HL-60 (cell line): Measurements from ENCODE around the gene LMTK2.

ENCODE experiments used
- DNase-seq, 2 experiments: peaks; one replicate each; pipeline ENCODE4 v3.0.0-alpha.2; 2010 to 2020; ENCODE audit warnings: low read depth in 1 of 2, low spot score in 1 of 2
- H3K27ac ChIP-seq: fragments of 250-450 bp; sonication (Bioruptor Pico); replicated peaks from 2 replicates; pipeline ENCODE4 v1.5.1; 2020; ENCODE audit warnings: mild to moderate bottlenecking, moderate library complexity
- H3K27me3 ChIP-seq: fragments of 250-450 bp; sonication (Bioruptor Pico); 2 replicates; pipeline ENCODE4 v1.5.1; 2021; ENCODE audit warnings: mild to moderate bottlenecking, moderate library complexity; ENCODE audit not compliant: insufficient read depth, poor library complexity, severe bottlenecking
- H3K4me3 ChIP-seq: replicated peaks from 2 replicates; pipeline ENCODE4 v1.5.1; 2011; ENCODE audit warnings: mild to moderate bottlenecking, control low read depth, low read length; ENCODE audit not compliant: insufficient read depth
- CTCF ChIP-seq: IDR thresholded peaks from one replicate; pipeline ENCODE4 v1.5.1; 2011; ENCODE audit warnings: low read length, control low read depth, inconsistent platforms; ENCODE audit not compliant: insufficient read depth
- GABPA ChIP-seq: IDR thresholded peaks from 2 replicates; pipeline ENCODE4 v1.6.1; 2012; ENCODE audit warnings: low read depth
- POLR2AphosphoS5 ChIP-seq: IDR thresholded peaks from 2 replicates; pipeline ENCODE4 v1.6.1; 2012; ENCODE audit warnings: low read depth
- SPI1 ChIP-seq: IDR thresholded peaks from 2 replicates; pipeline ENCODE4 v1.6.1; 2012; ENCODE audit warnings: low read depth, mild to moderate bottlenecking, borderline replicate concordance
- TF ChIP-seq, protein P1 (sequence below): IDR thresholded peaks from 2 replicates; pipeline ENCODE4 v1.6.1; 2012; ENCODE audit warnings: low read depth; ENCODE audit not compliant: insufficient replicate concordance

The LMTK2 gene

GRCh38 chr7:98078197-98078870, 28.3 kb upstream of the LMTK2 start:
- H3K4me3 ChIP-seq, result no peak overlapping the region
- no peak for TF ChIP-seq GABPA
- TF ChIP-seq POLR2AphosphoS5, result no peak
- TF ChIP-seq SPI1, result no peak
- TF ChIP-seq, protein P1, sequence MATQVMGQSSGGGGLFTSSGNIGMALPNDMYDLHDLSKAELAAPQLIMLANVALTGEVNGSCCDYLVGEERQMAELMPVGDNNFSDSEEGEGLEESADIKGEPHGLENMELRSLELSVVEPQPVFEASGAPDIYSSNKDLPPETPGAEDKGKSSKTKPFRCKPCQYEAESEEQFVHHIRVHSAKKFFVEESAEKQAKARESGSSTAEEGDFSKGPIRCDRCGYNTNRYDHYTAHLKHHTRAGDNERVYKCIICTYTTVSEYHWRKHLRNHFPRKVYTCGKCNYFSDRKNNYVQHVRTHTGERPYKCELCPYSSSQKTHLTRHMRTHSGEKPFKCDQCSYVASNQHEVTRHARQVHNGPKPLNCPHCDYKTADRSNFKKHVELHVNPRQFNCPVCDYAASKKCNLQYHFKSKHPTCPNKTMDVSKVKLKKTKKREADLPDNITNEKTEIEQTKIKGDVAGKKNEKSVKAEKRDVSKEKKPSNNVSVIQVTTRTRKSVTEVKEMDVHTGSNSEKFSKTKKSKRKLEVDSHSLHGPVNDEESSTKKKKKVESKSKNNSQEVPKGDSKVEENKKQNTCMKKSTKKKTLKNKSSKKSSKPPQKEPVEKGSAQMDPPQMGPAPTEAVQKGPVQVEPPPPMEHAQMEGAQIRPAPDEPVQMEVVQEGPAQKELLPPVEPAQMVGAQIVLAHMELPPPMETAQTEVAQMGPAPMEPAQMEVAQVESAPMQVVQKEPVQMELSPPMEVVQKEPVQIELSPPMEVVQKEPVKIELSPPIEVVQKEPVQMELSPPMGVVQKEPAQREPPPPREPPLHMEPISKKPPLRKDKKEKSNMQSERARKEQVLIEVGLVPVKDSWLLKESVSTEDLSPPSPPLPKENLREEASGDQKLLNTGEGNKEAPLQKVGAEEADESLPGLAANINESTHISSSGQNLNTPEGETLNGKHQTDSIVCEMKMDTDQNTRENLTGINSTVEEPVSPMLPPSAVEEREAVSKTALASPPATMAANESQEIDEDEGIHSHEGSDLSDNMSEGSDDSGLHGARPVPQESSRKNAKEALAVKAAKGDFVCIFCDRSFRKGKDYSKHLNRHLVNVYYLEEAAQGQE, result no peak
- TF ChIP-seq CTCF, result no peak
- DNase-seq, result no peak
- H3K27me3 ChIP-seq, result no peaks in the 10 kb centered on the region
- H3K27ac ChIP-seq, result no peak overlapping the region

DNA sequence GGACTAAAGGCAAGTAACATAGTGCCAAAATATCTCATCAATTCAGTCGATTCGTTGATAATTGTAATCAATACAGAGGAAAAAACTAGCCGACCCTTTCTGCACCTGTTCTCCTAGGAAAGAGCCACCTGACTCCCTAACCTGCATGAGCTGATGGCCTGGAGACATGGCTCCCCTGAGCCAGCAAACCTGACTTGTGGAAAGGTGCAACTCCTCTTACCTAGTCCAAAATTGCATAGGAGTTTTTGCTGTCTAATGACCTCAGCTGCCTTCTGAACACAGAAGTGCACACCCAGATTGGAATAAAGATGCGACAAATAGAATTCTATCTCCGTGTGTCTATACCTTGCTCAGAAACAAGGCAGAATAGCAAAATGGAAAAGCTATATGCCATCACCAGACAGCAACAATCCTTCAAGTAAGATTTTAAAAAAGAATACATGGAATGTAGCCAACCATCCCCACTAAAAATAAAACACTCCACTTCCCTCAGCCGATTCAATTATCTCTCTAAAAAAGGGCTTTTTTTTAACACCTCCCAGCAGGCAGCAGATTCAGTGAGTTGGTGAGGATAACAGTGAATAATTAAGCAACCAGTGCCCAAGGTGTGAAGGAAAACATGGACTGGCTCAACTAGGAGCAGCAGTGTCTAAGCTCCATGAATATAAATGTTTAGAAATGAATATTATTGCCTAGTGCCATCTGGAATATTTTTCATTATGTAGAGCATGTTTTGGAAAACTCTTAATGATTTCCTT, 26.6 kb upstream of the LMTK2 start:
- Histone ChIP-seq H3K27ac (no peak overlapping the region), H3K27me3 (no peaks in the 10 kb centered on the region), H3K4me3 (no peak overlapping the region)
- TF ChIP-seq CTCF, result no peak
- TF ChIP-seq, protein P1, result no peak
- no peak for TF ChIP-seq GABPA
- TF ChIP-seq POLR2AphosphoS5, result no peak
- no peak for TF ChIP-seq SPI1
- DNase-seq, result no peak

DNA sequence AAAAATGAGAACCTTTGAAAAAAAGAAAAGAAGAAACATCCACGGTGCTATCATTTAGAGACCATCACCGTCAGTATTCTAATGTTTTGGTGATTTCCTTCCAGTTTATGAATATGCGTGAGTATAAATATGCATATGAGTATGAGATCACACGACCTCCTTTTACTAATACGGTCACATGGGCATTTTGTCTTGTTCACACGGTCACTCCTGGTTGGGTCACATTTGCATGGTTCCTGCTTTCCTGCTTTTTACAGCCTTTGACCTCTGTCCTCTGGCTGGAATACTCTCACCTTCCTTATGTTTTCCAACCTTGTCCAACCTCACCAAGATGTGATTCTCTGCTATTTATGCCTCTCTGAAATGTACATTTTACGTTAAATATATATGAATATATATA, 25.3 kb upstream of the LMTK2 start:
- no peak overlapping the region for H3K27ac ChIP-seq
- H3K27me3 ChIP-seq, result no peaks in the 10 kb centered on the region
- no peak overlapping the region for H3K4me3 ChIP-seq
- DNase-seq, result no peak
- TF ChIP-seq CTCF (no peak), SPI1 (no peak), POLR2AphosphoS5 (no peak), GABPA (no peak)
- TF ChIP-seq, protein P1, result no peak
